HG02759 (cell line): ENCODE measurements around the gene CBFA2T3.
"Not testable (repeated sequence)": the region's sequence is repeated elsewhere in the genome, so short reads cannot be mapped to it uniquely, and the experiment has no call there.

Source experiments
- ATAC-seq: cut with Tn5 transposase; IDR thresholded peaks from one replicate; pipeline ENCODE4 v1.9.1; 2021; ENCODE audit warnings: mild to moderate bottlenecking, moderate library complexity; ENCODE audit not compliant: unreplicated experiment

Gene CBFA2T3

GRCh38 chr16:88894681-88895300 is 82.2 kb downstream of the CBFA2T3 start:
- ATAC-seq = no peak

DNA sequence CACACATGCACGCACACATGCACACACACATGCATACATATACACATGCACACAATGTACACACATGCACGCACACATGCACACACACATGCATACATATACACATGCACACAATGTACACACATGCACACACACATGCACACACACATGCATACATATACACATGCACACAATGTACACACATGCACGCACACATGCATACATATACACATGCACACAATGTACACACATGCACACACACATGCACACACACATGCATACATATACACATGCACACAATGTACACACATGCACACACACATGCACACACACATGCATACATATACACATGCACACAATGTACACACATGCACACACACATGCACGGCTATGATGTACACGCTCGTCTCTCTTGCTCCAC is 82.7 kb downstream of the CBFA2T3 start:
- not testable (repeated sequence) for ATAC-seq

- ATAC-seq = no peak
Observed at GRCh38 chr16:88893127-88893968, 83.7 kb downstream of the CBFA2T3 start.

GRCh38 chr16:88892065-88892464 is 84.9 kb downstream of the CBFA2T3 start:
- no peak for ATAC-seq

- no peak for ATAC-seq
Observed at GRCh38 chr16:88891083-88891482, 85.9 kb downstream of the CBFA2T3 start.

DNA sequence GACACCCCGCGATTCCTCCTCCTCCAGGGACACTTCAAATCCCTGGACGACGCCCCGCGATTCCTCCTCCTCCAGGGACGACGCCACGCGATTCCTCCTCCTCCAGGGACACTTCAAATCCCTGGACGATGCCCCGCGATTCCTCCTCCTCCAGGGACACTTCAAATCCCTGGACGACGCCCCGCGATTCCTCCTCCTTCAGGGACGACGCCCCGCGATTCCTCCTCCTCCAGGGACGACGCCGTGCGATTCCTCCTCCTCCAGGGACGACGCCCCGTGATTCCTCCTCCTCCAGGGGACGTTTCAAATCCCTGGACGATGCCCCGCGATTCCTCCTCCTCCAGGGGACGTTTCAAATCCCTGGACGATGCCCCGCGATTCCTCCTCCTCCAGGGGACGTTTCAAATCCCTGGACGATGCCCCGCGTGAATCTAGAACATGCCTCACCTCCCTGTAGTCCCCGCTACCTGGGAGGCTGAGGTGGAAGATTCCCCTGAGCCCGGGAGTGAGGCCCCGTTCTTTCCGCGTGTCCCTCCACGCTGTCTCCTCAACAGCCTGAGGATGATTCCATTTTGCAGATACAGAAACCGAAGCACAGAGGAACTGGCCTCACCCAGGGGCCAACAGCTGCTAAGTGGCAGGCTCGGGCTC is 87.2 kb downstream of the CBFA2T3 start:
- not testable (repeated sequence) for ATAC-seq

DNA sequence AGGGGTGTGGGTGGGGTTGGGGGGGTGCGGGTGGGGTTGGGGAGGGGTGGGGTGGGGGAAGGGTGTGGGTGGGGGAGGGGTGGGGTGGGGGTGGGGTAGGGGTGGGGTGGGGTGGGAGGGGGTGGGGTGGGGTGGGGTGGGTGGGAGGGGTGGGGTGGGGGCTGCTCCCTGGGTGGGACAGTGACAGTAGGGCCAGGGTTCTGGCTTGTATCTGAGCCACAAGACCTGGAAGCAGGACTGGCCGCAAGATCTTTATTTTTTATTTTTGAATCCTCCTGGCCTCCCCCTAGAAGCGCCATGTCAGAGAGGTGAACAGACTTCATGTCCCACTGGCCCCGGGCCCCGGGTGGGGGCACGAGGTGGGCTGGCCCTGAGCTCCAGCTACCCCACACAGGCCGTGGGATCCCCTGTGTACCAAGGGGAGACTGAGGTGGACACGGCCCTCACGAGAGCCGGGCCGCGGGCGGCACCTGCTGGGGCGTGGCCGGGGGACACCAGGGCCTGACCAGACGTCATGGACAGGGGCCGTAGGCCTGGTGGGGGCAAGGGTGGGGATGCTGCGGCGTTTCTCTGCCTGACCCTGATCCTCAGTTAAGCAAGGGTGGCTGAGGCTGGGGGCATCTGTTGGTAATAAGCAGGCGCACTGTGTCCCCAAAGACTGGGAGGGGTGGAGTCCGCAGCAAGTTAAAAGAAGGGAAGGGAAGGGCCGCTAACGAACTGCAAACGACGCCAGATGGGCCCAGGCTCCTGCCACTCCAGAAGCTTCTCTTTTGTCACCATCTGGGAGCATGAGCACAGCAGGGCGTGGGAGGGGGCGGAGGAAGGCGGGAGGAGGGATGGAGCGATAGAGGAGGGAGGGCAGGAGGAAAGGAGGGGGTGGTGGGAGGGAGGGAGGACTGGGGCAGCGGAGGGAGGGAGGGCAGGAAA is 88.3 kb downstream of the CBFA2T3 start:
- ATAC-seq = no peak

DNA sequence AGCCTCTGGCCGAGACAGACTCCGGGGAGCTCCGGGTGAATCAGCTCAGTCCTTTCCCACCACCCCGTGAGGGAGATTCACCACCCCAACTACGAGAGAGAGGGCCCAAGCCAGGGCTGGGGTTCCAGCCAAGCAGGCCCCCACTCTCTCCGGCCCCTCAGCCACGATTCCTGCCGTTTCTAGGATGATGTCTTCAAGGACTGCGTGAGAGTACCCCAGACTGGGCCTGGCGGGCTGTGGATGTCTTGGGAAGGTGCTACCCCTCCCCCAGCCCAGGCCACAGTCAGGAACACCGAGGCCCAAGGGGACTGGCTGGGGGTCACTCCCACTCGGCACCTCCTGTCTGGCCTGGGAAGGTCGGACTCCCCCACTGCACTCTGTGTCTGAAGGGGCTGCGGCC is 89.0 kb downstream of the CBFA2T3 start:
- no peak for ATAC-seq

DNA sequence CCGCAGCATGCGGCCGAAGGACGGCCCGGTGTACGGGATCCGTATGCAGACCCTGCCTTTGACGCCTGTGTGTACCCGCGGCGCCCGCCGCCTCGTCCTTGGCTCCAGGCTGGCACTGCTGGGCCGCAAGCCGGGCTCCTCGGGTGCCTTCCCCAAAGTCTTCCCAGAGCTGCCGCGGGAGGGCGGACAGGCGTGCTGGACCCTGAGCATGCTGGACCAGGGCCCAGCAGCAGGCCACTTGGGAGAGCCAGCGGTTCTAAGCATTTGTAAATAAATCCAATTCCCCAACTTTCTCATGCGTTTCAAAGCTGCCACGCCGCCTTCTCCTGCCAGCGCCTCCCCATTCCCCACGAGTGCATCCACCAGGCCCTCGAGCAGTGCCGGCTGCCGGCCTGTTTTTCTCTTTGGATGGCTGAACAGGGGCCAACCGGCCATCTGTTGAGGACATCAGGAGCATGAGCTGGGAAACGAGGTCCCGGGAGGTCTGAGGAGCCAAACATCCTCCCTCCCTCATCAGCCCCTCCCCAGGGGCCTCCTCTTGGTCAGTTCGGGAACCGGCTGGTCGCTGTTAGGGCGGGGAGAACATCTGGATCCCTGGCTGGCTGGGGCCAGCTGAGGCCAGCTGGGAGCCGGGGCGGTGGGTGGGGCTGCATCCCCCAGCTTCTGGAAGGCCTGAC is 90.0 kb downstream of the CBFA2T3 start:
- ATAC-seq = no peak

- no peak for ATAC-seq
Observed at GRCh38 chr16:88886420-88886844, 90.6 kb downstream of the CBFA2T3 start.

- no peak for ATAC-seq
Observed at GRCh38 chr16:88885693-88886280, 91.2 kb downstream of the CBFA2T3 start.

DNA sequence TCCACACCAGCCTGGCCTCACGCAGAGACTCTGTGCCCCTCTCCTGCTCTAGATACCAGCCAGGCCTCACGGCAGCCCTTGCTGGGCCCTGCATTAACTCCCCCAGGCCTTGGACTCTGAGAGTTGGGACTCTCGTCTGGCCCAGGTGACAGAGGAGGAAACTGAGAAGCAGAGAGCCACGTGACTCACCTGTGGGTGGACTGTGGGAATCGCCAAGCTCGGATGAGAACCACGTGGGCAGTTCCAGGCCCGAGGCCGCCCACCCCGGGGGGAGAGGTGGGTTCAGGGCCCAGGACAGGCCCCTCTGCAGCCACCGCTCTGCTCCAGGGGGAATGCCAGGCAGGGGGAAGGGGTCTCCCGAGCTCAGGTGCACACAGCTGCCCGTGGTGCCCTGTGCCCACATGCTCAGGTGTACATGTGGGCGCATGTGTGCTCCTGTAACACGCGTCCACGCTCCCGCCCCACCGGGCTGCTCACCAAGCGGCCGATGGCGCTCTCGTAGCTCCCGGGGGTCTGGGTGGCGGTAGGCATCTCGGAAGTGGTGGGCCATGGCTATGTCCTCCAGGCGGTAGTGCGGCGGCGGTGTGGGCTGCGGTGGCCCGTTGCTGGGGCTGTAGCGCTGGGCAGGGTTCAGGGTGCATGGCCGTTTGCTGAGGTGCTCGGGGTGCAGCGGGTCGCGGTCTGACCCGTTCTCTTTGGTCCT is 92.3 kb downstream of the CBFA2T3 start:
- ATAC-seq = no peak

- no peak for ATAC-seq
Observed at GRCh38 chr16:88883946-88884345, 93.1 kb downstream of the CBFA2T3 start.

DNA sequence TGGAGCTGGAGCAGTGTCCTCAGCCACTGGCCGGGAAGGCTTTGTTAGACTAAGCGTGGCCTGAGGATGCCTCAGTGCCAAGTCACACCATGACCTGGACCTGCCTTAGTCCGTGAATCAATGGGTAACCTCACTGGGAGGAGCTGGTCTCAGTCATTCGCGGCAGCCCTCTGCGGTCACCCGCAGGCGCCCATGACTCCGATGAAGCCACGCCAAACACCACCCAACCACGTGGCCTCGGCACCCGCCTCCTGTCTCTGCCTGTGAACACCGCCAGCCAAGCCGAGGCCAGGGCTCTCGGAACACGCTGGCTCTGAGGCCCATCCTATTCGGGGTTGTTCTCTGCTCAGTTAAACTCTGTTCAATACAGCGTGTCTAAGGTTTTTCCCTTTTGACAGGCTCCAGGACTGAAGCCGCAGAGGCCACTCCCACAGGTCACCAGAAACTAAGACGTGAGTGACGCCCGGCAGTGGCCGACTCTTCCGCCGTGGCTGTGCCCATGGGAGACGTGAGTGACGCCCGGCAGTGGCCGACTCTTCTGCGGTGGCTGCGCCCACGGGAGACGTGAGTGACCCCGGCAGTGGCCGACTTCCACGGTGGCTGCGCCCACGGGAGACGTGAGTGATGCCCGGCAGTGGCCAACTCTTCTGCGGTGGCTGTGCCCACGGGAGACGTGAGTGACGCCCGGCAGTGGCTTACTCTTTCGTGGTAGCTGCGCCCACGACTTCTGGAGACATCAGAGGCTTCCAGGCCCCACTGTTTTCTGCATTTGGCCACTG is 93.7 kb downstream of the CBFA2T3 start:
- ATAC-seq = no peak

DNA sequence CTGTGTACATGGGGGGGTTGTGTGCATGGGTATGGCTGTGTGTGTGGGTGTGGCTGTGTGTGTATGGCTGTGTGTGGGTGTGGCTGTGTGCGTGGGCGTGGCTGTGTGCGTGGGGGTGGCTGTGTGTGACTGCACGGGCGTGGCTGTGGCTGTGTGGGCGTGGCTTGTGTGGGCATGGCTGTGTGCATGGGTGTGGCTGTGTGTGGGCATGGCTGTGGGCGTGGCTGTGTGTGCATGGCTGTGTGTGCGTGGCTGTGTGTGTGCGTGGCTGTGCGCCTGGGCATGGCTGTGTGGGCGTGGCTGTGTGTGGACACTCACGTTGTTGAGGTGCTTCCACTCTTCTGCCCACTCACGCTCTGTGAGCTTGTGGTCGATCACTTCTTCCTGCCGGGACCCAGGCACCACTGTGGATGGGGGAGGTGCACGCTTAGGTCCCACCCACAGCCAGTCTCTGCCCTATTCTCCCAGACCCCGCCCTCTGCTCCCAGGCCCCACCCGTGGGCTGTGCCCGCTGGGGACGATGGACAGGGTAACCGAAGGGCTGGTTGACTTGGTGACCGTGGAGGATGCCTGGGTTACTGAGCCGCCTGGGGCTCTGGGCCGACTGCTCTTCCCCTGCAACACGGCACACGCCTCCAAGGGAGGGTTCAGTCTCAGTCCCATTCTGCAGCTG is 94.5 kb downstream of the CBFA2T3 start:
- ATAC-seq = no peak

DNA sequence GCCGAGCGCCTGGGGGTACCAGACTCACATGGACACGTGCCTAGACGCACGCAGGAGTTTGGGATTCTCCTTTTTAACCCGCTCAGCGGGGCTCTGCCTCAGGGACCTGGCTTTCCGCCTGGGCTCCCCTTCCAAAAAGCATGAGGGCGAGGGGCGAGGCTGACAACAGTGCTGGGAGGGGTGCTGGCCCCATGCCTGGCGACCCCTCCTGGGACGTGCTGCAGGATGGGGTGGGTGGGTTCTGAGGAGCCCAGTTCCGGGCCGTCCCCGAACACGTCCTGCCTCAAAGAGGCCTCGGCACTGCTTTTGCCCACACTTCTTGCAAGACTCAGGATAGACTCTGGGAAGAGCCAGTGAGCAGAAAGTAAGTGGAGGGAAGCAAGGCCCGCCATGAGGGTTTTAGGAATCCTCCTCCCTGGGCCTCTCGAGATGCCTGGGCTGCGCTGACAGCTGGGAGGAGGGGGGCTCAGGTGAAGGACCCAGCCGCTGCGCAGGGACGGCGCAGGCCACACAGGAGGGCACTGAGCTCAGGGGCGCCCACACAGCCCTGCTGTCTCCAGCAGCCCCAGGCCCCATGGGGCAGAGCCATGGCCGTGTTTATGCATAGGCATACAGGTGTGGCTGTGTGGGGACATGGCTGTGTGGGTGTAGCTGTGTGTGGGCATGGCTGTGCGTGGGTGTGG is 95.2 kb downstream of the CBFA2T3 start:
- no peak for ATAC-seq

DNA sequence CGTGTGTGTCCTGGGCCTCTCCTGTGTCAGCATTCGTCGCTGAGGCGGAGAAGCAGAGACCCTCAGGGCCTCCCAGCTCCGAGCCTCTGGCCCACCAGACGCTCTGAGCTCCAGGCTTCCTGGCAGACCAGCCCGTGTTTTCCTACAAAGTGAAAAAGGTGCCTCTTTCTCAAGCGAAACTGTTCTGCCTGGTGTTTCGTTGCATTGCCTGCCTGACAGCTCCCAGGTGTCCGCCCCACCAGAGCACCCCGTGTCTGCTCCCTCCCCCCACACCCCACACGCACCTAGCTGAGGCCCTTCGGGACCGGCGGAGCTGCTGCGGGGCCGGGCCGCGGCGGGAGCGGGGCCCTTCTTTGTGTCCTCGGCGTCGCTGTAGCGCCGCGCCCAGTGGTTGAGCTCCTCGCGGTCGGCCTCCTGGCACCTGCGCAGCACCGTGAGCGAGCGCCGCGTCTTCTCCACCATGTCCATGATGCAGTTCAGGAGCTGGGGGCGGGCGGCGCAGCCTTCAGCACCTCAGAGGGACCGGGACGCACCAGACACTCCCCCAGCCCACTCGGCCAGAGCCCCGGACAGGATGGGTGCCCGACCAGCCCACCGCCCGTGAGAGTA is 95.9 kb downstream of the CBFA2T3 start:
- no peak for ATAC-seq
